Iris pigment epithelial cell (primary cell): Measurements from ENCODE around the gene TMEM232.

Experiments
- DNase-seq: peaks from one replicate; pipeline ENCODE4 v3.0.0-alpha.2; 2011; ENCODE audit warnings: low read depth

The TMEM232 gene

DNA sequence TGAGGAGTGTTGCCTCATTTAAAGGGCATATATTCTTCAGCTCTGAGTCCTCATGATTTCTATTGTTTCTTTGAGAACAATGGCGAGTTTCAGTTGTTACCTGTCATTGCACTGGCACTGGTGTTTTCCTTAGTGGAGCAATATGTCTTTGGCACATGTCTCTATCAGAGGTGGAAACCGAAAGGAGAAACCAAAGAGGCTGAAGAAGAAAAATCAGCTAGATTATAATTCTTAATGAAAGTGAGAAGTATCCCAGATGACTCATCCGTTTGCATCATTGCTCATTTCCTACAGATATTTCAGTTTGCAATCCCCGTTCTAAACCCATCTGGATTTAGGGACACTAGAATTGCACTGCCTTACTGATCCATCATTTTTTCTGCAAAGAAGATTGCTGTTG lies 324.6 kb downstream of the TMEM232 start:
- DNase-seq, result peak; percentile 5

DNA sequence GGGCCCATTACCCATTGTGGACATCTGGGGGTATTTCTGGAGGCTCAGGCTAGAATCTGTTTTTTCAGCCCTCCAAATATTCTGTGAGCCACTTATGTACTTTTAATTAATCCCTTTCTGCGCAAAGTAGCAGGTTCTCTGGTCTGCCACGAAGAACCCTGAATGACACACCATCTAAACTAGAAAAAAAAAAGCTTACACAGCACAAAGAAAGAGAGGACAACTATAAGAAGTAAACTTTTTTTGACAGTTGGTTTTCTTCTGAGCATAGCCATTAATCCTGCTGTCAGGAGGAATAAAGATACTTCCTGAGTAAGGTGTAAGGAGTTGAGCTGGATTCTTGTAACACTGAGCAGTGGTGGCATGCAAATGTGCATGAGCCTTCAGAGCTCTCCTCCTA lies 327.5 kb downstream of the TMEM232 start:
- no peak for DNase-seq

DNA sequence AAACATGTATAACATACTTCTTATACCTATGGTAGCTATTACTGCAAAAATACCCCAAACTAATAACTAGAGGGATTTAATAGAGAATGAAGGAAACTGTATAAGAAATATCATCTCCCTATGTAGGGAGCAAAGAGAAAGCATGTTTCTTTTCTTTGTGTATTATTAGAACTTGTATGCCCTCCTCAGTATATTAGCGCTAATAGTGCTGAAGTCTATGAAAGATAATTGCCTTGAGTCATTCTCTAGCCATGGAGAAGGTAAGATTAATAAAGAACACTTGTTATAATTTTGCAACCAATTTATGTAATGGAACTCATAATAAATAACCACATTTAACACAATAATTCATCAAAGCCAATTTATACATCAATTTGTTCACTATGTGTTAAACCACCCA lies 329.2 kb downstream of the TMEM232 start:
- no peak for DNase-seq

GRCh38 chr5:110386782-110387181 lies 339.7 kb downstream of the TMEM232 start:
- DNase-seq, result peak; percentile 49

- no peak for DNase-seq
Measured at GRCh38 chr5:110383231-110383630, 343.2 kb downstream of the TMEM232 start.

DNA sequence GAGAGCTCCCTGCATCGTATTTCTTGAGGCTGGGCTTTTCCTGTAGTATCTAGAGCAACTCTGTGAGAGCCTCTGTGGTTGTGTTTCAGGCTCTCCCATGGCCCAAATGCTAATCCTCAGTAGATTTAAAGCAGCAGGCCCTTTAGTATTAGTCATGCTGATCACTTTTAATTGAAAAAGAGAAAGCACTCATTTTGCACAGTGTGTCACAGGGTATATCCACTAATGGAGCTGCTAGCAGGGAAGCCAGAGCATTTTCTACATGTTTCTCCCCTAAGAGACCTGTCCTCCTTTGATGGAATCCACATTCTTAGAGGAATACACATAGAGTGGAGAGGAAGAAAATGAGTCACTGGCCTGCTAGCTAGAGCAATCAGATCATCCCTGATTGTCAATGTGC lies 348.5 kb downstream of the TMEM232 start:
- DNase-seq, result peak; percentile 44

DNA sequence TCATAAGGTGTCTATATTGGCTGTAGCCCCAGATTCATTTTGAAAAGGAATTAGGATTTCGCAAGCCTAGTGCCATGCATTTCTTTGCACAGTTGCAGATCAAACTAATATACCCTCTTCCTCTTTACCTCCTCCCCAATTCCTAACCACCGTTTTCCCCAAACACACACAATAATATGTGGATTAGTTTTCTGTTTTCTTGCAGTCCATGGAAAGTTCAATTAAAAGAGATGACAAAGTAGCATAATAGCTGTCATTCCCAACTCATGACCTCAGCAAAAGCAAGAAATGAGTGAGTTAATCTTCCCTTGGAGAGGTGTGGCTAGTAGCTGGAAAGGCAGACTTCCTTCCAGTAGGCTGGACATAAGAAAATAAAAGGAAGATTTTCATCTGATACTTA lies 349.1 kb downstream of the TMEM232 start:
- peak; percentile 21 for DNase-seq

- DNase-seq, result peak; percentile 4
Measured at GRCh38 chr5:110376281-110376951, 350.1 kb downstream of the TMEM232 start.

- DNase-seq, result no peak
Measured at GRCh38 chr5:110371725-110372041, 354.8 kb downstream of the TMEM232 start.

- no peak for DNase-seq
Measured at GRCh38 chr5:110371011-110371724, 355.3 kb downstream of the TMEM232 start.
